ENCODE results near the gene NPHP1.

- TF ChIP-seq EP300 (IDR thresholded peaks at IDR 0.05; ENCODE audit: borderline replicate concordance) (no peak), CREB1 (IDR thresholded peaks at IDR 0.05; ENCODE audit: low read depth) (no peak), TAF1 (IDR thresholded peaks at IDR 0.05; ENCODE audit: low read depth) (no peak), YY1 (IDR thresholded peaks at IDR 0.05; ENCODE audit: low read depth) (no peak), TCF12 (IDR thresholded peaks at IDR 0.05; ENCODE audit: low read depth) (no peak), REST (IDR thresholded peaks at IDR 0.05; ENCODE audit: low read depth) (no peak), RAD21 (IDR thresholded peaks at IDR 0.05; ENCODE audit: low read depth) (no peak), CEBPB (IDR thresholded peaks at IDR 0.05) (no peak), USF1 (IDR thresholded peaks at IDR 0.05) (no peak), TEAD4 (IDR thresholded peaks at IDR 0.05) (no peak), EGR1 (IDR thresholded peaks at IDR 0.05) (no peak)
- TF ChIP-seq, protein P1, sequence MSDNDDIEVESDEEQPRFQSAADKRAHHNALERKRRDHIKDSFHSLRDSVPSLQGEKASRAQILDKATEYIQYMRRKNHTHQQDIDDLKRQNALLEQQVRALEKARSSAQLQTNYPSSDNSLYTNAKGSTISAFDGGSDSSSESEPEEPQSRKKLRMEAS (IDR thresholded peaks at IDR 0.05): no peak
Observed at GRCh38 chr2:110140401-110140800, 64.4 kb downstream of the NPHP1 start.
